Measurements from ENCODE around the gene RANBP3.
A peak's percentile ranks its signal among the peaks of the same experiment; 100 is the strongest.
"Not testable (repeated sequence)": the region's sequence is repeated elsewhere in the genome, so short reads cannot be mapped to it uniquely, and the experiment has no call there.

Gene RANBP3

DNA sequence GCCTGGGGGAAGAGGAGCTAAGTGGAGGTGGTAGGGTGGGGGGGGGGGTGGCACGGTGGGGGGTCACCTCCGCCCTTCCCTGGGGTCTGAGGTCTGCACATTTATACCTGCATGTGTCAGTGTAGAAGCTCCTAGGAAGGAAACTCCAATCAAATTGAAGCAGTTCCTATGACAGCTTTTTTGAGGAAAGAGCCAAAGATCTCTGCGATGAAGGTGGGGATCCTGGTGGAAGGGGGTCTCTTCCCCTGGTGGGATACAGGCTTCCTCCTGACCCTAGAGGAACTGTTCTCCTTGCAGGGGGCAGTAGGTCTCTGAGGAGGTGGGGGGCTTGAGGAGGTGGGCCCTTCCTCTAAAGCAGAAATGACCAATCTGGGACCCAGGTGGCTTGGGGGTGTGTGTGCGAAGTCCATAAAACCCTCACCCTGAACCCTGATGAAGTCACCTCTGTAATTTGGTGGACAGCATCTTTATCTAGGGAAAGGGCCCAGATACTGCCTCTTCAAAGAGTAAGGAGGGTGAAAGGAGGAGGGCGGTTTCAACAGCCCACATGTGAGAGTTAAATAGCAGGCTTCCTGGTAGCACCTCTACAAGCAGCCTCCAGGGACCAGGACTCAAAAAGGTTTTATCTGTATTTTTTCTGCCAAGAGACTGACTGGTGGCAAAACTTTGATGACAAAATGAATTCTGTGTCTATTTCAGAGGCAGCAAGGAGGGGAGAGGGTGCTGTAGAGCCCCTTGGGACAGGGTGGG is 12.9 kb downstream of the RANBP3 start:
- H3K9ac ChIP-seq (ENCODE audit: low read depth, low read length), result no peak overlapping the region
- no peak for TF ChIP-seq EZH2 (IDR thresholded peaks at IDR 0.05; ENCODE audit: borderline replicate concordance, low read depth, low read length, severe bottlenecking)
- TF ChIP-seq, protein P1, sequence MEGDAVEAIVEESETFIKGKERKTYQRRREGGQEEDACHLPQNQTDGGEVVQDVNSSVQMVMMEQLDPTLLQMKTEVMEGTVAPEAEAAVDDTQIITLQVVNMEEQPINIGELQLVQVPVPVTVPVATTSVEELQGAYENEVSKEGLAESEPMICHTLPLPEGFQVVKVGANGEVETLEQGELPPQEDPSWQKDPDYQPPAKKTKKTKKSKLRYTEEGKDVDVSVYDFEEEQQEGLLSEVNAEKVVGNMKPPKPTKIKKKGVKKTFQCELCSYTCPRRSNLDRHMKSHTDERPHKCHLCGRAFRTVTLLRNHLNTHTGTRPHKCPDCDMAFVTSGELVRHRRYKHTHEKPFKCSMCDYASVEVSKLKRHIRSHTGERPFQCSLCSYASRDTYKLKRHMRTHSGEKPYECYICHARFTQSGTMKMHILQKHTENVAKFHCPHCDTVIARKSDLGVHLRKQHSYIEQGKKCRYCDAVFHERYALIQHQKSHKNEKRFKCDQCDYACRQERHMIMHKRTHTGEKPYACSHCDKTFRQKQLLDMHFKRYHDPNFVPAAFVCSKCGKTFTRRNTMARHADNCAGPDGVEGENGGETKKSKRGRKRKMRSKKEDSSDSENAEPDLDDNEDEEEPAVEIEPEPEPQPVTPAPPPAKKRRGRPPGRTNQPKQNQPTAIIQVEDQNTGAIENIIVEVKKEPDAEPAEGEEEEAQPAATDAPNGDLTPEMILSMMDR (IDR thresholded peaks at IDR 0.05; ENCODE audit: borderline replicate concordance, extremely low read depth, low read length, poor library complexity, severe bottlenecking), result no peak

DNA sequence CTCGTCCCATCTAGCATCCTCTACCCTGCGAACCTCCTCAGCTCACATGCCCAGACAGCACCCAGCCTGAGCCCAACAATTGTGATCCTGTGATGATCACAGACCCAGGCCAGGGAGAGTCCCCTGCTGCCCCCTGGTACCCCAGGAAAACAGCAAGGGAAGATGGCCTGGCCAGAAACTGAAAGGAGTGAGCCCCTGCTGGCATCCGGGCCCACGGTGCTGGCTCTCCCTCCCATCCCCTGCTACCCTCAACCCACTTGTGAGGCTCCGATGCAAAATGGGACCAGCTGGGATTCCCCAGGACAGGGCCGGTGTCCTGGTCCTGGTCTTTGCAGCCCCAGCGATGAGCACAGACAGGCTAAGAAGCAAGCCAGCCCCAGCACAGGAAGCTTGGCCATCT is 14.1 kb downstream of the RANBP3 start:
- peaks cover 99% of the 10 kb centered on the region for H4K20me1 ChIP-seq (ENCODE audit: insufficient read depth, low read length)

More for the DNA sequence above, 12.9 kb downstream of the RANBP3 start:
- Histone ChIP-seq H4K20me1 (ENCODE audit: insufficient read depth, low read length) (peaks cover 99% of the 10 kb centered on the region), H3K4me3 (ENCODE audit: low read depth in 1 of 2, low read length in 2 of 2) (no peak overlapping the region), H3K4me1 (ENCODE audit: insufficient read depth, low read length) (peaks cover 58% of the 10 kb centered on the region), H3K79me2 (ENCODE audit: insufficient read depth, low read length) (peaks cover 100% of the 10 kb centered on the region), H3K9me3 (ENCODE audit: insufficient read depth, low read length, severe bottlenecking) (no peaks in the 10 kb centered on the region), H3K27me3 (ENCODE audit: insufficient read depth, low read length, poor library complexity) (no peaks in the 10 kb centered on the region), H3K27ac (ENCODE audit: low read length) (no peak overlapping the region), H3K4me2 (ENCODE audit: insufficient read depth, low read length) (no peak overlapping the region), H2AFZ (ENCODE audit: low read depth, low read length) (no peak overlapping the region), H3K36me3 (ENCODE audit: insufficient read depth, low read length) (peaks cover 35% of the 10 kb centered on the region)
- ATAC-seq (ENCODE audit: insufficient read depth, low read depth) (no peak), DNase-seq (no peak)

GRCh38 chr19:5963259-5963658 is 14.7 kb downstream of the RANBP3 start:
- Histone ChIP-seq H3K9ac (ENCODE audit: low read depth, low read length) (peak overlapping the region; percentile 36; the same call in 1 of the 2 replicates), H3K4me1 (ENCODE audit: insufficient read depth, low read length) (peaks cover 56% of the 10 kb centered on the region), H3K4me2 (ENCODE audit: insufficient read depth, low read length) (0 out of 2 replicates have a peak overlapping the region, but pooled peaks have one; percentile 1), H3K27ac (ENCODE audit: low read length) (peak overlapping the region; percentile 21; the same call in 1 of the 2 replicates), H4K20me1 (ENCODE audit: insufficient read depth, low read length) (peaks cover 99% of the 10 kb centered on the region), H3K36me3 (ENCODE audit: insufficient read depth, low read length) (peaks cover 51% of the 10 kb centered on the region), H3K79me2 (ENCODE audit: insufficient read depth, low read length) (peaks cover 100% of the 10 kb centered on the region)
- H3K27me3 ChIP-seq (ENCODE audit: insufficient read depth, low read length, poor library complexity); ATAC-seq (ENCODE audit: insufficient read depth, low read depth); H2AFZ ChIP-seq (ENCODE audit: low read depth, low read length); DNase-seq; H3K9me3 ChIP-seq (ENCODE audit: insufficient read depth, low read length, severe bottlenecking); H3K4me3 ChIP-seq (ENCODE audit: low read depth in 1 of 2, low read length in 2 of 2): not testable (repeated sequence)

More for the DNA sequence above, 14.1 kb downstream of the RANBP3 start:
- TF ChIP-seq, protein P1 (IDR thresholded peaks at IDR 0.05; ENCODE audit: borderline replicate concordance, extremely low read depth, low read length, poor library complexity, severe bottlenecking), result no peak
- TF ChIP-seq EZH2 (IDR thresholded peaks at IDR 0.05; ENCODE audit: borderline replicate concordance, low read depth, low read length, severe bottlenecking), result no peak
- no peak for DNase-seq
- Histone ChIP-seq H3K9ac (ENCODE audit: low read depth, low read length) (0 out of 2 replicates have a peak overlapping the region, but pooled peaks have one; percentile 2), H3K79me2 (ENCODE audit: insufficient read depth, low read length) (peaks cover 100% of the 10 kb centered on the region), H3K9me3 (ENCODE audit: insufficient read depth, low read length, severe bottlenecking) (no peaks in the 10 kb centered on the region), H3K4me3 (ENCODE audit: low read depth in 1 of 2, low read length in 2 of 2) (no peak overlapping the region), H2AFZ (ENCODE audit: low read depth, low read length) (no peak overlapping the region), H3K27ac (ENCODE audit: low read length) (peak overlapping the region; percentile 50), H3K4me2 (ENCODE audit: insufficient read depth, low read length) (peak overlapping the region; percentile 23), H3K27me3 (ENCODE audit: insufficient read depth, low read length, poor library complexity) (no peaks in the 10 kb centered on the region), H3K4me1 (ENCODE audit: insufficient read depth, low read length) (peaks cover 58% of the 10 kb centered on the region), H3K36me3 (ENCODE audit: insufficient read depth, low read length) (peaks cover 45% of the 10 kb centered on the region)
- no peak for ATAC-seq (ENCODE audit: insufficient read depth, low read depth)
